Measurements from ENCODE around the gene CRYGB.

DNA sequence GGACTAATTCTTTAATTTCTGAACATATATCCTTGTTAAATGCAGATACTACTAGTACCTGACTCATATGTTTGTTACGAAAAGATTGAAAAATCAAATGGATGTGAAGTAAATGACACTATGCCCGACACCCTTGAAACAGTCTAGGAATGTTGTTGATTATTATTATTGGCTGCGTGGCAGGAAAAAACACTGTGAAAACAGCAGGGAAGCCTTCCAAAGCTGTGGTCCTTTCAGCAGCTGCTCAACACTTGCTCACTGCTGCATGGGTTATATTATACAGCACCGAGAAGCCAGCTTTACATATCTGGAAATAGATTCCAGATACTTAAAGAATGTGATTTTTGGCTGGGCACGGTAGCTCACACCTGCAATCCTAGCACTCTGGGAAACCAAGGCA lies 48.2 kb downstream of the CRYGB start:
- TF ChIP-seq, protein P1, sequence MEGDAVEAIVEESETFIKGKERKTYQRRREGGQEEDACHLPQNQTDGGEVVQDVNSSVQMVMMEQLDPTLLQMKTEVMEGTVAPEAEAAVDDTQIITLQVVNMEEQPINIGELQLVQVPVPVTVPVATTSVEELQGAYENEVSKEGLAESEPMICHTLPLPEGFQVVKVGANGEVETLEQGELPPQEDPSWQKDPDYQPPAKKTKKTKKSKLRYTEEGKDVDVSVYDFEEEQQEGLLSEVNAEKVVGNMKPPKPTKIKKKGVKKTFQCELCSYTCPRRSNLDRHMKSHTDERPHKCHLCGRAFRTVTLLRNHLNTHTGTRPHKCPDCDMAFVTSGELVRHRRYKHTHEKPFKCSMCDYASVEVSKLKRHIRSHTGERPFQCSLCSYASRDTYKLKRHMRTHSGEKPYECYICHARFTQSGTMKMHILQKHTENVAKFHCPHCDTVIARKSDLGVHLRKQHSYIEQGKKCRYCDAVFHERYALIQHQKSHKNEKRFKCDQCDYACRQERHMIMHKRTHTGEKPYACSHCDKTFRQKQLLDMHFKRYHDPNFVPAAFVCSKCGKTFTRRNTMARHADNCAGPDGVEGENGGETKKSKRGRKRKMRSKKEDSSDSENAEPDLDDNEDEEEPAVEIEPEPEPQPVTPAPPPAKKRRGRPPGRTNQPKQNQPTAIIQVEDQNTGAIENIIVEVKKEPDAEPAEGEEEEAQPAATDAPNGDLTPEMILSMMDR (IDR thresholded peaks at IDR 0.05; ENCODE audit: low read depth, low read length, poor library complexity, severe bottlenecking): no peak
- no peak for TF ChIP-seq EZH2phosphoT487 (IDR thresholded peaks at IDR 0.05; ENCODE audit: borderline replicate concordance, low read length)

Measured in DOHH2 (cell line).